ENCODE measurements around the gene SYNGR1.

GRCh38 chr22:39427751-39428596 lies 78.2 kb downstream of the SYNGR1 start:
- TF ChIP-seq CTCF (IDR thresholded peaks at IDR 0.05; ENCODE audit: low read depth, low read length) (no peak), EZH2phosphoT487 (IDR thresholded peaks at IDR 0.05; ENCODE audit: low read depth) (no peak)

Data from OCI-LY3 (cell line).